Germinal center (tissue), 1 donor: Measurements from ENCODE around the gene WIZ.

Experiments
- DNase-seq: peaks from one replicate; pipeline ENCODE4 v3.0.0; 2012; ENCODE audit warnings: mixed read lengths, low spot score

The WIZ gene

DNA sequence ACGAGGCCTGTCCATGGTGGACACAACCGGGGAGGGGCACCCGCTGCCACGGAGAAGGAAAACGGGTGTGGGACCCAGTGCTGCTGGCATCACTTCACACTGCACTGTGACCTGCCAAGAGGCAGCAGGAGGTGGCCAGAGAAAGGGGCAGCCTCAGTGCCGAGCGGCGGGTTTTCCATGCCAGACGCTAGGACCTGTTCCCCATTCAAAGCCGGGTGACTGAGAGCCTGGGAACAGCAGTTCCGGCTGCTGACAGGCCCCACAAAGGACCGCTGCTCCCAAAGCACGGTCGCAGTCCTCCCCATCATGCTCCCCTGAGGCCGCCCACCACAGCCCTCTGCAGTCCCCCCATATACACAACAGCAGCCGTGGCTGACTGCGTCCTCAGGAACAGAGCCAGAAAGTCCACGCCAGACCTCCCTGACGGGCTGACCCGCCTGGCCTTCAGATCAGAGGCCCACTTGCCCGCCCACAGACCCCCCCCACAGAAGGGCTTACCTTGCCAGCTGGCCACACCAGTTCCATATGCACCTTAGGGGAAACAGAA, 75.6 kb downstream of the WIZ start:
- DNase-seq, result no peak

DNA sequence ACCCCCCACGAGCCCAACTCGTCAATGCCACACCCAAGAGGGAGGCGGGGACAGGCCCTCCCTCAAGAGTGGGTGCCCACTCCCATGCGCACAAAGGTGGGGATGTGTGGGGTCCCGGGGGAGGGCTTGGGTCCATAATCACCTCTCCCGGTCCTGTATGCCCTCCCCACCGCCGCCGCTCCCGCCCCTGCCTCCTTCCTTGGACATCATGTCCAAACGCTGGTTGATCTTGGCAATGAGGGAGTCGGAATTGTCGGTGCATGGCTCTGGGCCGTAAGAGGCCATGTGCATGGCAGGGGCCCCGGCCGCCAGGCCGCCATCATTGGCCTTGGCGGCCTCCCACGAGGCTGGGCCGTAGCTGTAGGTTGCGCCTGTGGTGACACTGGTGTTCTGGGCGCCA, 76.1 kb downstream of the WIZ start:
- DNase-seq, result no peak

DNA sequence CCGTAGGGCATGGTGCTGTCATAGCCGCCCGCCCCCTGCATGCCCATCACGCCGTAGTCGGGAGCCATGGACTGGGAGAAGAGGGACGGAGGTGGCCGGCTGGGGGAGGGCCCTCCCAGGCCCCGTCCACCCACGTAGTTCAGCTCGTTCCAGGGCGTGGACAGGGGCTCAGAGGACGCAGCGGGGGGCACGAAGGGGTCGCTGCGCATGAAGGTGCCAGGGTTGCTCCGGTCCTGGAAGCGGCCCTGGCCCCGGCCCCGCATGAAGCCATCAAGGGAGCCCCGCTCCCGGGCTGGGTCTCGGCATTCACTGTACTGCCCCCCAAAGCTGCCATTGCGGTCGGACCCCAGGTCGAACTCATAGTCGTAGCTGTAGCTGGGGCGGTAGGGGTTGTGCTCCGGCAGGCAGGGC, 76.9 kb downstream of the WIZ start:
- no peak for DNase-seq

DNA sequence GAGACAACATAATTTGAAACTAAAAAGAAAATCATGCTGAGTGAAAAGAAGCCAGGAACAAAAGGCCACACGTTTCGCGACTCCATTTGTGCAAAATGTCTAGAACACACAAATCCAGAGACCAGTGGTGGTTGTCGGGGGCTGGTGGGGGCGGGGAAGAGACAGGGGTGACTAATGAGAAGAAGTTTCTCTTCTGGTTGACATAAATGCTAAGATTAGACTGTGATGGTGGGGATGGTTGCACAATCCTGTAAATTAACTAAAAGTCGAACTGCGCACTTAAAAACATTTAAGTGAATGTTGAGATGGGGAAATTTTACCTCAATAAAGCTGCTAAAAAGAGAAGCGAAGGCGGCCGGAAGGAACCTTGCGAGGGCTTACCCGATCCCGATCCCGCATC, 77.3 kb downstream of the WIZ start:
- no peak for DNase-seq

GRCh38 chr19:15371786-15372380, 77.9 kb downstream of the WIZ start:
- DNase-seq, result no peak

- DNase-seq, result no peak
Measured at GRCh38 chr19:15371119-15371518, 78.6 kb downstream of the WIZ start.
